HG02840 (cell line): ENCODE data around the gene DENND1B.
"Not testable (repeated sequence)": the region's sequence is repeated elsewhere in the genome, so short reads cannot be mapped to it uniquely, and the experiment has no call there.

Experiments used
- ATAC-seq: cut with Tn5 transposase; IDR thresholded peaks from one replicate; pipeline ENCODE4 v1.9.1; 2021; ENCODE audit warnings: mild to moderate bottlenecking, moderate library complexity, moderate number of reproducible peaks; ENCODE audit not compliant: unreplicated experiment, low FRiP score

The DENND1B gene

DNA sequence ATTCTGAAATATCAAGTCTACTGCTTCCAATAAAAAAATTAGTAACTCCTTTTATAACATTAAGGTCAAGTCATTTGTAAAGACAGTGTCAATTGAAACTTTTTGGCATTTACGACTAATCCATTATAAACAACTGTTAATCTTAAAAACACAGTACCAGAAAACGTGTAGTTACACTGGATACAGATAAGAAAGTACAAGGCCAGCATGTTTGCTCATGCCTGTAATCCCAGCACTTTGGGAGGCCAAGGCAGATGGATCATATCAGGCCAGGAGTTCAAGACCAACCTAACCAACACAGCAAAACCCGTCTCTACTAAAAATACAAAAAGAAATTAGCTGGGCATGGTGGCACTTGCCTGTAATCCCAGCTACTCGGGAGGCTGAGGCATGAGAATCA lies 29.4 kb downstream of the DENND1B start:
- ATAC-seq: no peak

- ATAC-seq: no peak
Observed at GRCh38 chr1:197744979-197745378, 30.3 kb downstream of the DENND1B start.

DNA sequence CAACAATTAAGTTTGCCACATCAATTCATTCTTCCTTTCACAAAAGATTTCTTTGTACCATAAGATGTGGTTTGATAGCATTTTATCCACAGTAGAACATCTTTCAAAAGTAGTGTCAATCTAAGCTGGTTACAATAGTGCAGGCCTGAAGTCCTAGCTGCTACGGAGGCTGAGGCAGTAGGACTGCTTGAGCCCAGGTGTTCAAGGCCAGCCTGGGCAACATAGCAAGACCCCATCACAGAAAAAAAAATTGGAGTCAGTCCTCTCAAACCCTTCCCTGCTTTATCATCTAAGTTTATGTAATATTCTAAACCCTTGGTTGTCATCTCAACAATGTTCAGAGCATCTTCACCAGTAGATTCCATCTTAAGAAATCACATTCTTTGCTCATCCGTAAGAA lies 31.7 kb downstream of the DENND1B start:
- no peak for ATAC-seq

- no peak for ATAC-seq
Observed at GRCh38 chr1:197740992-197741391, 34.3 kb downstream of the DENND1B start.

DNA sequence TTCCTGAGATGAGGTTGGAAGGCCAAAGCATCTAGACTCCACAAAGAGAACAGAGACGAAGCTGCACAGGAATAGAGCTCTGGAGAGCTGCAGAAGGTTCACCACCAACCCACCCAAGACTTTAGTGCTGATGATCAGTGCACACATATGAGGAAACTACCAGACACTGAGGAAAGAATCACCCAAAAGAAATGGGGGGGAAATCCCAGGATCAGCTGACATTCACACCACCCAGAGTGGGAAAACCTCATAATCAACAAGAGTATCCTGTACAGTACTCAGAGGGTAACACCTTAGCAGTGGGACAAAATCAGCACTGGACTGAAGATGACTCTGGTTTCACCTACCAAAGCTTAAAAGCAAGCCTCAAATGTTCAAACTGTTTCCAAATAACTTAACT lies 36.4 kb downstream of the DENND1B start:
- no peak for ATAC-seq

DNA sequence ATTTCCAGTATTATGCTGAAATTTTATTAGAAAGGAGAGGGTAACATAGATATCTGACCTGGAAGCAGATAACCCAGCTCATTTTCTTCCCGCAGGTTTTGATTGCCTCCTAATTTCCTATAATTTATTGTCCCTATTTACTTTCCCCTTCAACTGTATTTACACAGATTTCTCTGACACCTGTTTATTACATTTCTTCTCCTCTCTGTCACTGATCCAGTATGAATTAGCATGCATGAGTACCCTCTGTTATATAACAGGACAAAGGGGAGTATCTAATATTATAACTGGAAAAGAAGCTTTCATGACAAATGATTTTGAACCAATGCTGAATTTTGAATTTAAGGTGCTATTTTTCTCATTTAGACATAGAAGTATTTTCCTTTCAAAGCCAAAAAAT lies 37.4 kb downstream of the DENND1B start:
- ATAC-seq: no peak

GRCh38 chr1:197736685-197737084 lies 38.6 kb downstream of the DENND1B start:
- no peak for ATAC-seq

GRCh38 chr1:197735461-197735860 lies 39.8 kb downstream of the DENND1B start:
- no peak for ATAC-seq

DNA sequence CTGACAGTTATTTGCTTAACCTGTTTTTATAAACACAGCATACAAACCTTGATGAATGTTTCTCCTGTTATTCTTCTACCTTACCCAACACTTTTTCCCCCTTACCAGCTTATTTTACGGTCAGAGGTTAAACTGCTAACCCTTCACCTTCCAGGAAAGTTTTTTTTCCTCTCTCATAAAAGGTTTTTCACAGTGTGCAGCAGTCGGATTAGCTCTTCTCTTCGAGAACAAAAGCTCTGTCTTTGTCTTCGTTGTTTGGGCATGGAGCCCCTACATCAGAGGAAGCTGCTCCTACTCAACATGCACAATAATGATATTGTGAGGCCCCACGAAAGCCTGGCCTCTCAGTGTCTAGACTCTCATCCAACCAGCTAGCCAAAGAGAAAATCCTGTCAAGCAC lies 42.0 kb downstream of the DENND1B start:
- no peak for ATAC-seq

DNA sequence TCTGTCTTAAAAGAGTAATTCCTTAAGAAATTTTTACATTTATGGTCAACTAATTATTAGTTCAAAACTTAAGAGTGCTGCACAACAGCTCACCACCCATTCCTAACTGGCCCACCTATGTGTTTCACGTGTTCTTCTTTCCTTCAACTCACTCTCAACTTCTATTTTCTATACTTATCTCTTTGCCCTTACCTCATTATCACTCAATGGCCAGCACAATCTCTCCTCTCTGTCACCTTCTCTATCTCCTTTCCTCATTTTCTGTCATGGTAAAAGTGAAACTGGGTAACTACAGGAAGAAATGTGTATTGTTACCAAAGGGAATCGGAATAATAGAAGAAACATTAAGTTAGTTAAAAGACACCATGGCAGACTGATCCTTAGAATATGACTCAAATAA lies 43.1 kb downstream of the DENND1B start:
- no peak for ATAC-seq

DNA sequence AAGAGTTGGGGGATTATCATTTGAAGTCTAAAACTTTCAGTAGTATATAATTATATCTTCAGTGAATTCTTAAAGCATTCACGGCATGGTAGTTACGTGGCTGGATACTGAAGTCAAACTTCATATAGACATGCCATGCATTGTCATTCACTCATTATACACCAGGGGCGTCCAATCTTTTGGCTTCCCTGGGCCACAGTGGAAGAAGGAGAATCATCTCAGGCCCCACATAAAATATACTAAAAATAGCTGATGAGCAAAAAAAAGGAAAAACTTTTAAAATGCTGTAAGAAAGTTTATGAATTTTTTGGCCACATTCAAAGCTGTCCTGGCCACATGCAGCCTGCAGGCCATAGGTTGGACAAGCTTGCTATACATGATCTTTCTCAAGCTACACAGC lies 43.8 kb downstream of the DENND1B start:
- ATAC-seq: no peak

- no peak for ATAC-seq
Observed at GRCh38 chr1:197725976-197726375, 49.3 kb downstream of the DENND1B start.

DNA sequence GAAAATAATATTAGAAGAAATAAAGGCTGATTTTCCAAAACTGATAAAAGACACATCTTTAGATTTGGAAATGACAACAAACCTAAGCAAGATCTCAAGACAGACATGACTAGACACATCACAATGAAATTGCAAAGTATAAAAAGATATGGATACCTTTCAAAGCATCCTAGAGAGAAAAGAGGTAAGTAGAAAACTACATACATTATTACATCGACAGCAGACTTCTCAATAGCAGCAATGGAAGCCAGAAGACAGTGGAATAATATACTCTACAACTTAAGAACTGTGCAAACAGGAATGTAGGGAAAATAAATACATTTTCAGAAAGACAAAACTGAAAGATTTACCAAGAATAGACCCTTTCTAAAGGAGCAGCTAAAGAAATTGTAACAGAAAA lies 50.2 kb downstream of the DENND1B start:
- ATAC-seq: no peak

GRCh38 chr1:197715806-197716205 lies 59.5 kb downstream of the DENND1B start:
- ATAC-seq: no peak

DNA sequence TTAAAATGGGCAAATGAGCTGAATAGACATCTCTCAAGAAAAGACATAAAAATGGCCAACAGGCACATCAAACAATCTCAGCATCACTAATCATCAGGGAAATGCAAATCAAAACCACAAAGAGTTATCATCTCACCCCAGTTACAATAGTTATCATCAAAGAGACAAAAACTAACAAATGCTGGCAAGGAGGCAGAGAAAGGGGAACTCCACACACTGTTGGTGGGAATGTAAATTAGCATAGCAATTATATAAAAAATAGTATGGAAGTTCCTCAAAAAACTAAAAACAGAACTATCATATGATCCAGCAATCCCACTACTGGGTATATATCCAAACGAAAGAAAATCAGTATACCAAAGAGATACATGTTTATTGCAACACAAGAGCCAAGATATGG lies 68.7 kb downstream of the DENND1B start:
- ATAC-seq: no peak

- no peak for ATAC-seq
Observed at GRCh38 chr1:197705941-197706340, 69.3 kb downstream of the DENND1B start.

DNA sequence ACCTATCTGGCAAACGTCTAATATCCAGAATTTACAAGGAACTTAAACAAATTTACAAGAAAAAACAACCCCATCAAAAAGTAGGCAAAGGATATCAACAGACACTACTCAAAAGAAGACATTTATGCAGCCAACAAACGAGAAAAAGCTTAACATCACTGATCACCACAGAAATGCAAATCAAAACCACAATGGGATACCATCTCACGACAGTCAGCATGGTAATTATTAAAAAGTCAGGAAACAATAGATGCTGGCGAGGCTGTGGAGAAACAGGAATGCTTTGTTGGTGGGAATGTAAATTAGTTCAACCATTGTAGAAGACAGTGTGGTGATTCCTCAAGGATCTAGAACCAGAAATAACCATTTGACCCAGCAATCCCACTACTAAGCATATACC lies 74.6 kb downstream of the DENND1B start:
- ATAC-seq: not testable (repeated sequence)

DNA sequence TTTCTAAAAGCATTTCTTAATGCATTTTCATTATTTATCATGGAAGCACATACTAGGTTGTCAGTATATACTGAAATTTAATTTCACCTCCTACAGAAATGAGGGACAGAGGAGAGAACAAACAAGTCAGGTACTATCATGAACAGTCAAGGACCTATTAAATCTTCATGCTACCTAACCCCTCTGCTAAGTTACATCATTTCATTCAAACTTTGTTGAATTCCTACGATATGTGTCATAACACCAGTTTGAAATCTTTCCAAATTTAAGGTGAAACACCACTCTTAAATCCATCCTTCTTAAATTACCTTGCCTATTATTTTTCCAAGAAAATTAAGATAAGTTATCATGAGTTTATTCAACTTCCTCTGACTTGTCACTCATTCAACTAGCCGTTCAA lies 78.9 kb downstream of the DENND1B start:
- no peak for ATAC-seq

DNA sequence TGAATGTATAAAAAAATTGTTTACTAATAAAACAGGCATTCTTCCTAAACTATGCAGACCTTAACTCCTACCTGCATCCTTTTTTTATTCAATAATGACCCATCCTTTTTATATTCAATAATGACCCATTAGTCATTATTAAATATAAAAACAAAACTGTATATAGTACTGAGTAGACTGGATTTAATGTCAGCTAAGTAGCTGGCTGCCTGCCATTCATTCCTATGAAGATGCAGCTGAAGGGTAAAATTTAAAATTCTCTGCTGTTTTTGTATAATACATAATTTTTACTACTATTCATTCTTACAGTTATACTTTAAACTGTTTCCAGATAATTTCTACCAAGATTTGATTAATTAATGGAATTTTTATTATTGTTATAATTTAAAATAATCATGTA lies 79.3 kb downstream of the DENND1B start:
- ATAC-seq: no peak

DNA sequence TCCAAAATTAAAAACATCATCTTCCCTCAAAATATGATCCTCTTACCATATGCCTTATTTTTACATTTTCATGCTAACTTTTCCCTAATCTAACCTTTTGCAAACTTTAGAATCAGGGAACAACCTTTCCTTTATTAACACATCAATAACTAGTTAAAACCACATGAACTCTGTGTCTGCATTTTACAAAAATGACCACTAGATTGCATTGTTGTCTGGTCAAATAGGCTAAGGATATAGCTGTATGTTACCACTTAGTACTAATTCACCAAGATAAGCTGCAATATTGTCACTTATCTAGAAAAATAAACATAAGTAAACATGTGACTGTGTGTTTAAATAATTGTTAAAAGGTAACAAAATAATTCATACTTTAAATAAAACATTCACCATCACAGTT lies 82.3 kb downstream of the DENND1B start:
- ATAC-seq: no peak

GRCh38 chr1:197691816-197692215 lies 83.5 kb downstream of the DENND1B start:
- ATAC-seq: no peak

DNA sequence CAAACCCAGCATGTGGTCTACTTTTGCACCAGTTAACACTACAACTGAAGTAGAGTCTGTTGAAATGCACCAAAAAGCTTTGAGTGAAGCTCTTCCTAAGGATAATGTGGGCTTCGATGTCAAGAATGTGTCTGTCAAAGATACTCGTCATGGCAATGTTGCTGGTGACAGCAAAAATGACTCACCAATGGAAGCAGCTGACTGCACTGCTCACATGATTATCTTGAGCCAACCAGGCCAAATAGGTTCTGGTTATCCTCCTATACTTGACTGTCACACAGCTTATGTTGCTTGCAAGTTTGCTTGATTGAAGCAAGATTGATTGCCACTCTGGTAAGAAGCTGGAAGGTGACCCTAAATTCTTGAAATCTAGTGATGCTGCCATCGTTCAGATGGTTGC lies 85.2 kb downstream of the DENND1B start:
- ATAC-seq: no peak

- ATAC-seq: no peak
Observed at GRCh38 chr1:197688233-197688632, 87.0 kb downstream of the DENND1B start.
